ENCODE measurements around the gene GPR150. TPM values are rescaled to one million over a fixed set of nuclear protein-coding genes. Genes with fewer than 3 reads are reported as not detected.

GPR150 gene
- total and polyA plus RNA-seq, 9 of the 15 experiments (the other 6 are each of a cell fraction or from before 2014, with no cell fraction given) = not detected

DNA sequence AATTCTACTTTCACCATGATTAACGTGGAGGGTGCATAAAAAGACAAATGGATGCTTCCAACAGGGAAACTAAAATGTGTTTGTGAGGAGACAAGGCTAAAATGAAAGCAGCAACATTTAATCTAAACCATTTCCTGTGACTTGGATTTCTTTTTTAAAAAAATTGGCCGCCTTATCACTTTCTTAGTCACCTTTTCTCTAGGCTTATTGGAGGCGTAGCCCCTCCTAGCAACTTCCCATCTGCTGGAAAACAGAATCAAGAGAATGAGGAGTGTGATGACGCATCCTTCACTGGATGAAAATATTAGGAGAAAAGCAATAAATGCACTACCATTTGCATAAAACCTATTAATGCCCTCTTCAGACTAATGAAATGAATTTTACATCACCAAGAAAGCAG lies 791 bp upstream of the GPR150 start (continued):
- TF ChIP-seq, protein P1, sequence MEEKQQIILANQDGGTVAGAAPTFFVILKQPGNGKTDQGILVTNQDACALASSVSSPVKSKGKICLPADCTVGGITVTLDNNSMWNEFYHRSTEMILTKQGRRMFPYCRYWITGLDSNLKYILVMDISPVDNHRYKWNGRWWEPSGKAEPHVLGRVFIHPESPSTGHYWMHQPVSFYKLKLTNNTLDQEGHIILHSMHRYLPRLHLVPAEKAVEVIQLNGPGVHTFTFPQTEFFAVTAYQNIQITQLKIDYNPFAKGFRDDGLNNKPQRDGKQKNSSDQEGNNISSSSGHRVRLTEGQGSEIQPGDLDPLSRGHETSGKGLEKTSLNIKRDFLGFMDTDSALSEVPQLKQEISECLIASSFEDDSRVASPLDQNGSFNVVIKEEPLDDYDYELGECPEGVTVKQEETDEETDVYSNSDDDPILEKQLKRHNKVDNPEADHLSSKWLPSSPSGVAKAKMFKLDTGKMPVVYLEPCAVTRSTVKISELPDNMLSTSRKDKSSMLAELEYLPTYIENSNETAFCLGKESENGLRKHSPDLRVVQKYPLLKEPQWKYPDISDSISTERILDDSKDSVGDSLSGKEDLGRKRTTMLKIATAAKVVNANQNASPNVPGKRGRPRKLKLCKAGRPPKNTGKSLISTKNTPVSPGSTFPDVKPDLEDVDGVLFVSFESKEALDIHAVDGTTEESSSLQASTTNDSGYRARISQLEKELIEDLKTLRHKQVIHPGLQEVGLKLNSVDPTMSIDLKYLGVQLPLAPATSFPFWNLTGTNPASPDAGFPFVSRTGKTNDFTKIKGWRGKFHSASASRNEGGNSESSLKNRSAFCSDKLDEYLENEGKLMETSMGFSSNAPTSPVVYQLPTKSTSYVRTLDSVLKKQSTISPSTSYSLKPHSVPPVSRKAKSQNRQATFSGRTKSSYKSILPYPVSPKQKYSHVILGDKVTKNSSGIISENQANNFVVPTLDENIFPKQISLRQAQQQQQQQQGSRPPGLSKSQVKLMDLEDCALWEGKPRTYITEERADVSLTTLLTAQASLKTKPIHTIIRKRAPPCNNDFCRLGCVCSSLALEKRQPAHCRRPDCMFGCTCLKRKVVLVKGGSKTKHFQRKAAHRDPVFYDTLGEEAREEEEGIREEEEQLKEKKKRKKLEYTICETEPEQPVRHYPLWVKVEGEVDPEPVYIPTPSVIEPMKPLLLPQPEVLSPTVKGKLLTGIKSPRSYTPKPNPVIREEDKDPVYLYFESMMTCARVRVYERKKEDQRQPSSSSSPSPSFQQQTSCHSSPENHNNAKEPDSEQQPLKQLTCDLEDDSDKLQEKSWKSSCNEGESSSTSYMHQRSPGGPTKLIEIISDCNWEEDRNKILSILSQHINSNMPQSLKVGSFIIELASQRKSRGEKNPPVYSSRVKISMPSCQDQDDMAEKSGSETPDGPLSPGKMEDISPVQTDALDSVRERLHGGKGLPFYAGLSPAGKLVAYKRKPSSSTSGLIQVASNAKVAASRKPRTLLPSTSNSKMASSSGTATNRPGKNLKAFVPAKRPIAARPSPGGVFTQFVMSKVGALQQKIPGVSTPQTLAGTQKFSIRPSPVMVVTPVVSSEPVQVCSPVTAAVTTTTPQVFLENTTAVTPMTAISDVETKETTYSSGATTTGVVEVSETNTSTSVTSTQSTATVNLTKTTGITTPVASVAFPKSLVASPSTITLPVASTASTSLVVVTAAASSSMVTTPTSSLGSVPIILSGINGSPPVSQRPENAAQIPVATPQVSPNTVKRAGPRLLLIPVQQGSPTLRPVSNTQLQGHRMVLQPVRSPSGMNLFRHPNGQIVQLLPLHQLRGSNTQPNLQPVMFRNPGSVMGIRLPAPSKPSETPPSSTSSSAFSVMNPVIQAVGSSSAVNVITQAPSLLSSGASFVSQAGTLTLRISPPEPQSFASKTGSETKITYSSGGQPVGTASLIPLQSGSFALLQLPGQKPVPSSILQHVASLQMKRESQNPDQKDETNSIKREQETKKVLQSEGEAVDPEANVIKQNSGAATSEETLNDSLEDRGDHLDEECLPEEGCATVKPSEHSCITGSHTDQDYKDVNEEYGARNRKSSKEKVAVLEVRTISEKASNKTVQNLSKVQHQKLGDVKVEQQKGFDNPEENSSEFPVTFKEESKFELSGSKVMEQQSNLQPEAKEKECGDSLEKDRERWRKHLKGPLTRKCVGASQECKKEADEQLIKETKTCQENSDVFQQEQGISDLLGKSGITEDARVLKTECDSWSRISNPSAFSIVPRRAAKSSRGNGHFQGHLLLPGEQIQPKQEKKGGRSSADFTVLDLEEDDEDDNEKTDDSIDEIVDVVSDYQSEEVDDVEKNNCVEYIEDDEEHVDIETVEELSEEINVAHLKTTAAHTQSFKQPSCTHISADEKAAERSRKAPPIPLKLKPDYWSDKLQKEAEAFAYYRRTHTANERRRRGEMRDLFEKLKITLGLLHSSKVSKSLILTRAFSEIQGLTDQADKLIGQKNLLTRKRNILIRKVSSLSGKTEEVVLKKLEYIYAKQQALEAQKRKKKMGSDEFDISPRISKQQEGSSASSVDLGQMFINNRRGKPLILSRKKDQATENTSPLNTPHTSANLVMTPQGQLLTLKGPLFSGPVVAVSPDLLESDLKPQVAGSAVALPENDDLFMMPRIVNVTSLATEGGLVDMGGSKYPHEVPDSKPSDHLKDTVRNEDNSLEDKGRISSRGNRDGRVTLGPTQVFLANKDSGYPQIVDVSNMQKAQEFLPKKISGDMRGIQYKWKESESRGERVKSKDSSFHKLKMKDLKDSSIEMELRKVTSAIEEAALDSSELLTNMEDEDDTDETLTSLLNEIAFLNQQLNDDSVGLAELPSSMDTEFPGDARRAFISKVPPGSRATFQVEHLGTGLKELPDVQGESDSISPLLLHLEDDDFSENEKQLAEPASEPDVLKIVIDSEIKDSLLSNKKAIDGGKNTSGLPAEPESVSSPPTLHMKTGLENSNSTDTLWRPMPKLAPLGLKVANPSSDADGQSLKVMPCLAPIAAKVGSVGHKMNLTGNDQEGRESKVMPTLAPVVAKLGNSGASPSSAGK (IDR thresholded peaks at IDR 0.05) = no peak
